H1 (cell line): ENCODE measurements around the gene LY6G6C. TPM values are rescaled to one million over a fixed set of nuclear protein-coding genes. Genes with fewer than 3 reads are reported as not detected.

Experiments used
- CTCF ChIA-PET: fragments of 300-600 bp; sonication (Branson Sonifier 250); formaldehyde crosslinking; loops from one replicate; lab custom pipeline; 2021; ENCODE audit not compliant: partially characterized antibody; lab: Charles Lee
- POLR2A ChIA-PET: fragments of 300-600 bp; sonication (Branson Sonifier 250); formaldehyde crosslinking; loops from one replicate; lab custom pipeline; 2021; ENCODE audit warnings: inconsistent platforms; ENCODE audit not compliant: partially characterized antibody; lab: Charles Lee
- DNase-seq, 2 experiments: peaks; one replicate each; pipeline versions ENCODE4 v3.0.0 to v3.0.0-alpha.2; 2010 to 2022; ENCODE audit warnings: low spot score in 2 of 2, low read depth in 1 of 2, mixed read lengths in 1 of 2
- FAIRE-seq: peaks from 2 replicates; lab custom pipeline; 2011; peaks lifted over from hg19 to GRCh38; lab: Jason Lieb, UNC
- H2AFZ ChIP-seq: 2 replicates; pipeline ENCODE4 v1.8.1; 2012; ENCODE audit warnings: low read length, inconsistent platforms
- H2AK5ac ChIP-seq: 2 replicates; pipeline ENCODE4 v1.6.1; 2013; ENCODE audit warnings: low read depth, low read length
- H2BK120ac ChIP-seq: replicated peaks from 2 replicates; pipeline ENCODE3; 2013; ENCODE audit warnings: low read depth, low read length, inconsistent platforms
- H2BK12ac ChIP-seq: 2 replicates; pipeline ENCODE4 v1.6.1; 2013; ENCODE audit warnings: low read depth, low read length
- H2BK15ac ChIP-seq: 2 replicates; pipeline ENCODE4 v1.6.1; 2013; ENCODE audit warnings: low read length
- H2BK20ac ChIP-seq: 2 replicates; pipeline ENCODE4 v1.6.1; 2013; ENCODE audit warnings: low read length
- H2BK5ac ChIP-seq: 2 replicates; pipeline ENCODE4 v1.6.1; 2013; ENCODE audit warnings: low read depth, low read length
- H3K14ac ChIP-seq: 2 replicates; pipeline ENCODE4 v1.6.1; 2013; ENCODE audit warnings: inconsistent platforms; ENCODE audit not compliant: insufficient read length
- H3K18ac ChIP-seq: 2 replicates; pipeline ENCODE4 v1.6.1; 2013; ENCODE audit warnings: low read length; ENCODE audit errors: extremely low read depth
- H3K23ac ChIP-seq: 2 replicates; pipeline ENCODE4 v1.6.1; 2013; ENCODE audit warnings: inconsistent platforms; ENCODE audit not compliant: insufficient read length
- H3K23me2 ChIP-seq: 2 replicates; pipeline ENCODE4 v1.6.1; 2013; ENCODE audit warnings: low read depth, low read length
- H3K27ac ChIP-seq: 2 replicates; pipeline ENCODE4 v1.6.1; 2011; ENCODE audit warnings: low read depth, low read length, inconsistent platforms
- H3K27me3 ChIP-seq, 4 experiments: replicated peaks in 1 of 4; 1 replicate in 1 of 4; 2 replicates in 3 of 4; pipeline versions ENCODE4 v1.6.1 to v1.8.1; 2011 to 2013; ENCODE audit warnings: low read length in 3 of 4, mild to moderate bottlenecking in 3 of 4, inconsistent platforms in 2 of 4, mixed read lengths in 2 of 4, moderate library complexity in 1 of 4; ENCODE audit not compliant: control insufficient read depth in 3 of 4, insufficient read depth in 3 of 4; ENCODE audit errors: extremely low read depth in 1 of 4
- H3K36me3 ChIP-seq, 4 experiments: 2 replicates each; pipeline versions ENCODE4 v1.6.1 to v1.8.1; 2011 to 2013; ENCODE audit warnings: mild to moderate bottlenecking in 4 of 4, low read length in 3 of 4, moderate library complexity in 2 of 4, control low read depth in 1 of 4, inconsistent platforms in 1 of 4; ENCODE audit not compliant: insufficient read depth in 4 of 4, control insufficient read depth in 2 of 4
- H3K4ac ChIP-seq: replicated peaks from 2 replicates; pipeline ENCODE3; 2013; ENCODE audit warnings: low read length, low read depth, mixed read lengths, inconsistent platforms; ENCODE audit not compliant: insufficient read length
- H3K4me1 ChIP-seq, 4 experiments: replicated peaks in 1 of 4; 1 replicate in 1 of 4; 2 replicates in 3 of 4; pipeline versions ENCODE4 v1.6.1 to v1.8.1; 2011 to 2013; ENCODE audit warnings: low read length in 3 of 4, inconsistent platforms in 2 of 4, mixed read lengths in 1 of 4; ENCODE audit not compliant: insufficient read depth in 4 of 4, control insufficient read depth in 3 of 4
- H3K4me2 ChIP-seq, 2 experiments: 2 replicates each; pipeline versions ENCODE4 v1.6.1 to v1.8.1; 2011 to 2013; ENCODE audit warnings: low read depth in 2 of 2, low read length in 2 of 2, control low read depth in 1 of 2, inconsistent platforms in 1 of 2, mild to moderate bottlenecking in 1 of 2; ENCODE audit not compliant: insufficient read depth in 1 of 2
- H3K4me3 ChIP-seq, 4 experiments: fragments of 200-600, 300-600 bp in 1 of 4; sonication (generic), shearing (Covaris generic), sonication (Bioruptor Twin) in 1 of 4; 2 replicates each; pipeline versions ENCODE4 v1.5.1 to v1.8.1; 2011 to 2016; ENCODE audit warnings: low read length in 4 of 4, low read depth in 3 of 4, control low read depth in 2 of 4, inconsistent platforms in 2 of 4, mild to moderate bottlenecking in 2 of 4, mixed read lengths in 1 of 4, moderate library complexity in 1 of 4; ENCODE audit not compliant: insufficient read depth in 2 of 4; ENCODE audit errors: extremely low read depth in 1 of 4
- H3K56ac ChIP-seq: replicated peaks from 2 replicates; pipeline ENCODE3; 2013; ENCODE audit warnings: low read depth, mild to moderate bottlenecking, mixed read lengths, low read length, inconsistent platforms; ENCODE audit not compliant: insufficient read length
- H3K79me1 ChIP-seq: 2 replicates; pipeline ENCODE4 v1.6.1; 2013; ENCODE audit warnings: low read depth, low read length, control low read depth
- H3K79me2 ChIP-seq, 2 experiments: 2 replicates each; pipeline versions ENCODE4 v1.6.1 to v1.8.1; 2012 to 2013; ENCODE audit warnings: low read length in 2 of 2, mild to moderate bottlenecking in 2 of 2, inconsistent platforms in 1 of 2; ENCODE audit not compliant: insufficient read depth in 2 of 2, control insufficient read depth in 1 of 2
- H3K9ac ChIP-seq, 4 experiments: replicated peaks in 1 of 4; 1 replicate in 1 of 4; 2 replicates in 3 of 4; pipeline versions ENCODE4 v1.6.1 to v1.8.1; 2011 to 2013; ENCODE audit warnings: low read depth in 3 of 4, low read length in 3 of 4, control low read depth in 2 of 4, mild to moderate bottlenecking in 2 of 4, moderate library complexity in 2 of 4, inconsistent platforms in 1 of 4; ENCODE audit errors: extremely low read depth in 1 of 4
- H3K9me3 ChIP-seq, 2 experiments: 2 replicates each; pipeline versions ENCODE4 v1.6.1 to v1.8.1; 2012 to 2013; ENCODE audit warnings: mild to moderate bottlenecking in 2 of 2, moderate library complexity in 2 of 2, control low read depth in 1 of 2, inconsistent platforms in 1 of 2, low read depth in 1 of 2, low read length in 1 of 2, mixed read lengths in 1 of 2; ENCODE audit not compliant: insufficient read depth in 2 of 2
- H4K20me1 ChIP-seq, 2 experiments: replicated peaks in 1 of 2; 2 replicates each; pipeline versions ENCODE3 to v1.8.1; 2011 to 2013; ENCODE audit warnings: inconsistent platforms in 2 of 2, low read length in 2 of 2, mild to moderate bottlenecking in 1 of 2; ENCODE audit not compliant: insufficient read depth in 2 of 2, control insufficient read depth in 1 of 2
- H4K5ac ChIP-seq: 2 replicates; pipeline ENCODE4 v1.6.1; 2013; ENCODE audit warnings: low read length, low read depth, mixed read lengths, inconsistent platforms; ENCODE audit not compliant: insufficient read length
- H4K8ac ChIP-seq: 2 replicates; pipeline ENCODE4 v1.8.0; 2013; ENCODE audit warnings: mild to moderate bottlenecking, moderate library complexity, low read length, inconsistent platforms; ENCODE audit not compliant: insufficient read depth; ENCODE audit errors: extremely low read depth
- H4K91ac ChIP-seq: replicated peaks from 2 replicates; pipeline ENCODE3; 2013; ENCODE audit warnings: low read length, mixed read lengths, inconsistent platforms; ENCODE audit not compliant: insufficient read length
- KDM5A ChIP-seq: fragments of 200-600 bp; IDR thresholded peaks from 2 replicates; pipeline ENCODE4 v1.7.1; 2012; ENCODE audit warnings: mild to moderate bottlenecking, low read length, inconsistent platforms, mixed read lengths
- SIX5 ChIP-seq: IDR thresholded peaks from 2 replicates; pipeline ENCODE4 v1.6.1; 2011; ENCODE audit warnings: mild to moderate bottlenecking, low read depth, low read length
- WGBS, 2 experiments: shearing (Covaris generic) in 1 of 2; methylation state at CpG; one replicate each; pipeline versions ENCODE4 v1.1.6 to v1.1.7; 2013 to 2015; ENCODE audit warnings: low lambda C conversion rate in 2 of 2, mixed read lengths in 2 of 2, inconsistent platforms in 1 of 2, low coverage in 1 of 2, missing lambda C conversion rate in 1 of 2; ENCODE audit not compliant: insufficient replicate concordance in 2 of 2, insufficient coverage in 1 of 2, insufficient read length in 1 of 2; ENCODE audit errors: extremely low coverage in 1 of 2, missing lambda C conversion rate in 1 of 2; 5-methylcytosine and 5-hydroxymethylcytosine counted together
- polyA plus RNA-seq, 7 experiments: library from polyadenylated mRNA; depleted of rRNA in 3 of 7; stranded (reverse) in 5 of 7; unstranded in 2 of 7; fragments of >200 nt in 5 of 7; fragments of 200-250 nt in 2 of 7; gene quantifications; 1 replicate in 5 of 7; 2 replicates in 1 of 7; 4 replicates in 1 of 7; pipeline versions ENCODE4 v1.2.1 to v1.2.3, GENCODE V29; 2011 to 2013; ENCODE audit warnings: missing spikeins in 2 of 7, mixed read lengths in 2 of 7
- total RNA-seq: library from RNA; stranded (reverse); fragmentation: NEBNext Ultra II Directional; extraction: Animal tissue kit (Norgen Biotek cat#: 25700); gene quantifications from 2 replicates; pipeline ENCODE4 v1.2.1, GENCODE V29; 2021

LY6G6C gene
- total and polyA plus RNA-seq, 2 of the 8 experiments (the other 6 are each of a cell fraction or from before 2014, with no cell fraction given): 0.23 TPM; not detected in 1

DNA sequence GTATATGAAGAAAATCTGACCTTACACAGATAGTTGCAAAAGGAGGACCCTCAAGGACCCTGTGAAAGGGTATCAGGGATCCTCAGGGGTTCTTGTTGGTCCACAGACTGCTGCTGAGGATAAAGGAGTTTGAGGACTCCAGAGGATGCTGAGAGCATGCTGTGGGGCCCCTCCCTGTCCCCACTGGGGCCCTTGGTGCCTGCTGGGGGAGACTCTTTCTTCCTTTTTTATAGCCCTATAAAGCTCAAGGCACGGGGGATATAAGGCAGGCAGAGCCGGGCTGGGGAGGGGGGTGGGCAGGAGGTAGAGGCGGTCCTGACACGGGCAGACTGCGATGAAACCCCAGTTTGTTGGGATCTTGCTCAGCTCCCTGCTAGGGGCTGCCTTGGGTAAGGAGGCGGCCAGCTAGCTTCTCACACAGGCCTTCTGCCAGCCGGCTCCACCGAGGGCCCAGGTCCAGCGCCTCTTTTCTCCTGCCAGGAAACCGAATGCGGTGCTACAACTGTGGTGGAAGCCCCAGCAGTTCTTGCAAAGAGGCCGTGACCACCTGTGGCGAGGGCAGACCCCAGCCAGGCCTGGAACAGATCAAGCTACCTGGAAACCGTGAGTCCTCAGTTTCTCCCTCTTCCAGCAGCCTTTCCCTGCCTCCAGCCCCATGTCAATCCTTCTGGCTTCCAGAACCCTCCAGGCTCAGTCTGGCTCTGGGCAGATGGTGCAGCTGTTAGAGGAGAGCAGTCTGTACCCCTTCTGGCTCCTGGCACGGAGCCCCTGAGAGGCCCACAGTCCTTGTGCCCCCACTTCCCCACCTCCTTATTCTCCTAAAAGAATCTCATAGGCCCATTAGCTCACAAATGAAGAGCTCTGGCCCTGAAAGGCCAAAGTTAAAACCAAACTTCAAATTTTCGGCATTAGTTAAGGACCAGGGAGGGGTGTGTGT lies 6.3 kb downstream of the LY6G6C start, which contains the start of gene LY6G6D:
Gene LY6G6D, plus strand, starts transcription at position 327 of the 937 bp plus-strand sequence. Its CDS starts 8 bp downstream, at position 335.
- POLR2A ChIA-PET: interaction anchor here (0.5 to 4.7 kb wide), 16 partner anchors 9 to 158 kb away, joined by 3 to 36 read pairs (median 4); partner anchors contain the start of genes ABHD16A, C6orf47, CSNK2B and DDAH2
- TF ChIP-seq SIX5 (no peak), KDM5A (no peak)

More for the DNA sequence above, 6.3 kb downstream of the LY6G6C start, which contains the start of gene LY6G6D:
- Histone ChIP-seq H4K5ac (peak within 1 kb of the TSS; percentile 38), H3K4me2 (peak within 1 kb of the TSS; percentile 51 to 52; a peak in 3 of 4 replicates), H3K23ac (no peak within 1 kb of the TSS), H3K27me3 (no peaks in the 10 kb centered on the region; a peak in 1 of 7 replicates), H2BK120ac (no peak within 1 kb of the TSS), H3K27ac (0 out of 2 replicates have a peak within 1 kb of the TSS, but pooled peaks have one; percentile 0), H3K36me3 (no peaks in the 10 kb centered on the region), H3K9ac (no peak within 1 kb of the TSS), H3K9me3 (no peaks in the 10 kb centered on the region), H3K56ac (no peak within 1 kb of the TSS), H2BK20ac (peak within 1 kb of the TSS; percentile 80; the same call in 1 of the 2 replicates), H4K8ac (peak within 1 kb of the TSS; percentile 70; the same call in 1 of the 2 replicates), H3K79me1 (no peaks in the 10 kb centered on the region), H2AK5ac (no peak within 1 kb of the TSS), H4K91ac (peak within 1 kb of the TSS; percentile 44), H3K4ac (peak within 1 kb of the TSS; percentile 19), H3K14ac (no peak within 1 kb of the TSS), H2BK5ac (peak within 1 kb of the TSS; percentile 55; the same call in 1 of the 2 replicates), H2BK12ac (no peak within 1 kb of the TSS), H3K4me3 (peak within 1 kb of the TSS in 1 of 4 experiments; percentile 15; a peak in 3 of 8 replicates), H3K23me2 (peaks cover 3% of the 10 kb centered on the region; the same call in 1 of the 2 replicates), H4K20me1 (no peaks in the 10 kb centered on the region), H3K4me1 (peaks cover 11 to 32% (median 27%) of the 10 kb centered on the region in 4 experiments), H2BK15ac (peak within 1 kb of the TSS; percentile 95; the same call in 1 of the 2 replicates), H3K18ac (peak within 1 kb of the TSS; percentile 81), H3K79me2 (no peaks in the 10 kb centered on the region), H2AFZ (peak within 1 kb of the TSS; percentile 94)
- CTCF ChIA-PET: interaction anchor here (0.5 to 5.7 kb wide), 19 partner anchors 8 to 1840 kb away, joined by 3 to 39 read pairs (median 4); partner anchors contain the start of genes BAG6, C6orf47, DDAH2 and LSM2
- FAIRE-seq: no peak
- WGBS, 2 experiments: 81% methylated on average over 15 of the region's 16 CpGs; no CpG with 5 or more reads in 1 of the 2 experiments
- no peak for DNase-seq
